ENCODE results near the gene GRAP.
"Not testable (repeated sequence)": the region's sequence is repeated elsewhere in the genome, so short reads cannot be mapped to it uniquely, and the experiment has no call there.

Gene GRAP

DNA sequence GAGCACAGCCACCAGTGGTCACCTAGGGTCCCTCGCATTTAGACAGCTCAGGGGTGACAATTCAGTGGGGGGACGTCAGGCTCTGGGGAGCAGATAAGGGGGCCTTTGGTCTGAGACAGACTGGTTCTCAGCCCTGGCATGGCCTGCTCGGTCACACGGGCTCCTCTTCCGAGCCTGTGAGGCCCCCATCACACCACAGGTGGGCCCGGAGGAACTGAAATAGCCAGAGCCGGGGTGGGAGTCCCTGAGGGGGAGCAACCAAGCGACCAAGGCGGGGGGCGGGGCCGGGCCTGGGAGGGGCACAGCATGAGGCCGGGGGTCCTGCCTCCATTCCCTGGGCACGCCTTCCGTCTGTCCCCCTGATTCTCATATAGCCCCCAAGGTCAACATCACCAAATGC lies 4.4 kb downstream of the GRAP start:
- not testable (repeated sequence) for DNase-seq (ENCODE audit: low spot score)

DNA sequence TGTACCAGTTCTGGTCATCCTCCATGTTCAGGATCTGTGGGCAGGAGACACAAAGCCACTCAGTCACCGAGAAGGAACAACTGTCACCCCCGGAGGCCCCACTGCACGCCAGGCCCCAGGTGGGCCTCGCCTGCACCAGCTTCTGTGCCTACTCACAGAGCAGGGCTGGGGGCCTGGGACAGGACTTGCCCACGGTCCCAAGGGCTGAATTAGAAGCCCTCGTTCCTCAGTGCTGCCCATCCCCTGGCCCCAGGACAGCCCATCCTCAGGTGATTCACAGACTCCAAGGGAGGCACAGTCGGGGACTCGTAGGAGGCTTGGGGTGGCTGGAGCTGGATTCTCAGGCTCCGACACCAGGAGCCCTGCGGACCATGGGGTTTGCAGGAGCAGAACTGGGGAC lies 4.9 kb downstream of the GRAP start:
- not testable (repeated sequence) for DNase-seq (ENCODE audit: low spot score)

DNA sequence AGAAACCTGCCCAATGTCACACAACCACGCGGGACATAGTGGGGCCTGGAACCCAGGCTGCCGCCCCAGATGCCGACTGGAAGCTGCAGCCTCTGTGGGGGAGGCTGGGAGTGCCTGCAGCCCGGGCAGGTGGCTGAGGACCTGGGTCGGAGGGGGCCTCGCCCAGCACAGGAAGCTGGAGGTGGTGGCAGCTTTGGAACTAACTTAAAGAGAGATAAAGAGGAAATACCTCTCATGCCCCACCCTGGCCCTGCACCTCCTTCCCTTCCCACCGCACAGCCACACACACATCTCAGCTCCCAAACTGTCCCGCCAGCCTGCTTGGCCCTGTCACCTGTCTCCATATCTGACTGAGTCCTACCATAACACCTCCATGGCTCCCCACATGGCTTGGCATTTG lies 6.4 kb downstream of the GRAP start:
- not testable (repeated sequence) for DNase-seq (ENCODE audit: low spot score)

DNA sequence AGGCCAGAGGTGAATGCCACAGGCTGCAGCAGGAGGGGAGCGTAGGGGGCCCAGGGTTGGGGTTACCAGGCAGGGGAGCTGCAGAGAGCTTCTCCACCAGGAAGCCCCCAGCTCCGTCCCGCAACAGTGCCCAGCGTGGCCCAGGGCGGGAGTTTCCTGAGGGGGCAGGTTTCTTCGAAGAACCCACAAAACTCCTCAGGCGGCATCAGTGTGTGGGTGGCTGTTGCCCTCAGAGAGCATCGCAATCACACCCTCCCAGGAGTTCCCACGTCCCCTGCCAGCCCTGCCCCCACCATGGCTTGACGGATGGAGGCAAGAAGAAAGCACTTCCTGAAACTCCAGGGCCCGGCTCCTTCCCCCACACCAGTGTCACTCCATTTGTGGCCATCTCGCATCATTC lies 8.0 kb downstream of the GRAP start:
- DNase-seq (ENCODE audit: low spot score) = not testable (repeated sequence)

DNA sequence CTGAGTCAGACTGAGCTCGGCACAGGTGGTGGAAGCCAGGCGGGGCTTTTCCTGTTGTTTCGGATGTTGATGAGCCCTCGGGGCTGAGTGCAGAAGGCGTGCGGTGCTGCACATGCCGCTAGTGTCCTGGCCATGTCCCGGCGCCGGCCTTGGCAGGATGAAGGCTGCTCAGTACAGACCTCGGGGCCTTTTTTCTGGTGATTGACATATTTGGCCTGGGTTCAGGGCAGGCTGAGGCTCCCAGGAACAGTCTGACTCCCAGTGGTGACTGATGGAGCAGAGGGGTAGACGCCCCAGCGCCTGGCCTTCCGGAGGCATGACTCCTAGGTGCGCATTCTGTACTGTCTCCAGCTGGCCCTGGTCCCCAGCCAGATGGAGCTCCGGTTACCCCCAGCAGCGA lies 8.8 kb downstream of the GRAP start:
- not testable (repeated sequence) for DNase-seq (ENCODE audit: low spot score)

DNA sequence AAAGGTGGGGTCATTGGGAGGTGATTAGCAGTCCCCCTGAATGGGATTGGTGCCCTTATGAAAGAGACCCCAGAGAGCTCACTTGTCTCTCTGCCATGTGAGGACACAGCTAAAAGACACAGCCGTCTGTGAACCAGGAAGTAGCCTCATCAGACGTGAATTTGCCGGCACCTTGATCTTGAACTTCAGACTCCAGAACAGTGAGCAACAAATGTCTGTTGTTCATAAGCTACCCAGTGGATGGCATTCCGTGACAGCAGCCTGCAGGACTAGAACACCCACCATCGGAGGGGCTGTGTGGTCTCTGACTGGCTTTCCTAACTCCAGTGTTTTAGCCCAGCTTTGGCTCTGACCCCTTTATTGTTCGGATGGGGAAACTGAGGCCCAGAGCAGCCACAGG lies 9.2 kb downstream of the GRAP start:
- DNase-seq (ENCODE audit: low spot score) = not testable (repeated sequence)

DNA sequence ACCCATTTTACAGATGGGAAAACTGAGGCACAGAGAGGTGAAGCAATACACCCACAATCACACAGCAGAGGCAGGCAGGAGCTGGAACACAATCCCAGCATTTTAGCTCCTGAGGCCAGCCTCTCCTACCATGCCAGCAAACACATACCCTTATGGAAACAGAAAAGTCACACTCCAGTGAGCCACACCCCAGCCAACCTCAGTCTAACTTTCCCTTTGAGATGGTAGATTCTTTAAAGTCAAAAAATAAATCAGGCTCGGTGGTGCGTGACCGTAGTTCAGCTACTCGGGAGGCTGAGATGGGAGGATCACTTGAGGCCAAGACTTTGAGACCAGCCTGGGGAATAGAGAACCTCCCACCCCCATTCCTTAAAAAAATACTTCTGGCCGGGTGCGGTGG lies 10.6 kb downstream of the GRAP start:
- not testable (repeated sequence) for DNase-seq (ENCODE audit: low spot score)

DNA sequence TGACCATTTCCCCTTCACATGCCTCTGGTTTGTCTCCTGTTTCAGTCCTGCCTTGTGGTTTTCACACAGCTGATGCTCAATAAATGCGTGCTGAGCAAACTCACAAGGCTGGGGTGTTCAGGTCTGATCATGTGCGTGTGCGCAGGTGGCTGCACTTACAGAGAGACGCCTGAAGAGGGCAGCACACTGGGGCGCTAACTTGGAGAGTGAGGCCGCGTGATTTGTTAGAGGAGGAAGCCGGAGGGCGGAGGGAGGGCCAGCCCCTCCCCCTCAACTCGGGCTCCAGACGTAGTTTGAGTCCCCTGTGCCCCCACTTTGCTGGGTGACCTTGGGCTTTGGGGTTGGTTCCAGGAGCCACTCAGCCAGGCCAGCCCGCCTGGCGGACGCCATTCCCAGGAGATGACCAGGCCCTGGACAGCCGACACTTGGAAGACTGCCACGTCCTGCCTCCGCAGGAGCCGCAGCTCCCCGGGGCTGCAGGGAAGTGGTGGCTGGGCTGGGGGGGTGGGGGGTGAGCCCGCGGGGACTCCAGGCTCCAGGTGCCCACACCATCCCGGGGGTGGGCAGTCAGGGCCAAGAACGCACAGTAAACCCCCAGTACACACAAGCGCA lies 14.3 kb downstream of the GRAP start:
- not testable (repeated sequence) for DNase-seq (ENCODE audit: low spot score)

DNA sequence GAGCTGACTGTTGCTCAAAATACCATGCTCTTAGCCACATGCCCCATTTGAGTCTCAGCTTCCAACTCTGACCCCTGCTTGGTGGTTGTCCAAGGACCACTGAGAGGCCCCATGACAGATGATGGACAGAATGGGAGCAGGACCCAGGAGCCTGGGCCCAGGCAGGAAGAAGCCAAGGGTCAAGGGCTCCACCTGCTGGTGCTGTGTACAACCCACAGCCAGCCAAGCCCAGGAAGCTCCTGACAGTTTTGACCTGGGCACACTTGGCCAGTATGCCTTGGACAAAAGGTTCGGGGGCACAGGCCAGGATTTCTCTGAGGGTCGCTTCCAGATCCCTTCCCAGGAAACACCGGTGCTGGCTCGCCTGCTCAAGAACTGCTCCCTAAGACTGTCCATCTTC lies 15.0 kb downstream of the GRAP start:
- DNase-seq (ENCODE audit: low spot score) = not testable (repeated sequence)

DNA sequence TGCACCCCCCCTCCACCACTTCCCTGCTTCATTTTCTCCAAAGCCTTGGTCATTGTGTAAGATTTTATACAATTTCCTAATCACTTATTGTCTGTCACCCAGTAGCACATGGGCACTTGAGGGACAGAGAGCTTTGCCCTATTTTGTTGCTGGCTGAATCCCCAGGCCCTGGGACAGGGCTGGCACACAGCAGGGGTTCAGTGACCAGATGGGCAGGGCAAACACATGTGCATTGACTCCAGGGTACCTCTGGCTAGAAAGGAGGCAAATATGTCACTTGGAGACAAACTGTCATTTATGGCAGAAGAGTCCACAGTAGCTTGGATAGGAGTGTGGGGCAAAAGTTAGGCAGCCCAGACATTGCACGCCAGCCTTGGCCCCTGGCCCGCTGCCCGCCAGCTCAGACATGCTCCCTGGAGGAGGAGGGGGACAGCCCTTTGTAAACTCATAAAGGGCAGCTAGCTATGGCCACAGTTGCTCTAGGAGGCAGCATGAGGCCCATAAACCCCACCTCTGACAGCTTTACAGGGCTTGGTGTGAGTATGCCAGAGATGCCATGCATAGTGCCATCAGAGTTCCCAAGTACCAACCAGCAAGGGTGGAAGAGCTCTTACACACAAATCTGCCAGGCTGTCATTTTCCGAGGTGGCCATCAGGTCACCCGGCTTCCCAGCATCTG lies 15.8 kb downstream of the GRAP start:
- DNase-seq (ENCODE audit: low spot score) = not testable (repeated sequence)

DNA sequence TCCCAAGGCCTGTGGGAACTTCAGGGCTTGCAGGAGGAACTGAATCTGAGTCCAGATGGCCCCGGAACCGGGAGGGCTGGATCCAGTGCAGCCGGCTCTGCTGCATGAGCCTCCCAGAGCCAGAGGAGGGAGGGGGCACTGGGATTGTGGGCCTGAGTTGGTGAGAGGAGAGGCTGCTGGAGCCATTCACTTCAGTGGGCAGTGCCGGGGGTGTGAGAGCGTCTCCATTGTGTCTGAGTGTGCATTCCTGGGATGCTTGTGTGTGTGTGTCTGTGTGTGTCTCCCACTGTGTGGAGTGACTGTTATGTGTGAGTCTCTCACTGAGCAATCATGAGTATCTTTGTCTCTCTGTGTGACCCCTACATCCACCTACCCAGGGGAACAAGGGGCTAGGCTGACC lies 17.0 kb downstream of the GRAP start:
- DNase-seq (ENCODE audit: low spot score) = not testable (repeated sequence)

DNA sequence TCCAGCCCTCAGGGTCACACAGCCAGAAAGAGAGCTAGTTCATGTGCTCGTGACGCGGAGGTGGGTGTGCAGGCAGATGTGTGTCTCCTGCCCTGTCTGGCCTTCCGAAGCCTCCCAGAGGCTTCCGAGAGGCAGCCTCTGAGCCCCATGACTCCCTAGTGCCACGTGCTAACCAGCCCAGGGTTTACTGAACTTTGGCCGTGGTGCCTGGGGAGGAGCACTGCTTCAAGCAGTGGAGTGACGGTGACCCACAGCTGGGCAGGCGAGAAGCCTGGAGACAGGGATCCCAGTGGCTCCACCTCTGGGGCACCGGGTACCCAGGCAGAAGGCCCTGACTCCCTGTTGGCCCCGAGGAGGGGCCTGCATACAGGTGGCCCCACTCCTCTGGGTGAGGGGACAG lies 18.1 kb downstream of the GRAP start:
- DNase-seq (ENCODE audit: low spot score) = not testable (repeated sequence)

DNA sequence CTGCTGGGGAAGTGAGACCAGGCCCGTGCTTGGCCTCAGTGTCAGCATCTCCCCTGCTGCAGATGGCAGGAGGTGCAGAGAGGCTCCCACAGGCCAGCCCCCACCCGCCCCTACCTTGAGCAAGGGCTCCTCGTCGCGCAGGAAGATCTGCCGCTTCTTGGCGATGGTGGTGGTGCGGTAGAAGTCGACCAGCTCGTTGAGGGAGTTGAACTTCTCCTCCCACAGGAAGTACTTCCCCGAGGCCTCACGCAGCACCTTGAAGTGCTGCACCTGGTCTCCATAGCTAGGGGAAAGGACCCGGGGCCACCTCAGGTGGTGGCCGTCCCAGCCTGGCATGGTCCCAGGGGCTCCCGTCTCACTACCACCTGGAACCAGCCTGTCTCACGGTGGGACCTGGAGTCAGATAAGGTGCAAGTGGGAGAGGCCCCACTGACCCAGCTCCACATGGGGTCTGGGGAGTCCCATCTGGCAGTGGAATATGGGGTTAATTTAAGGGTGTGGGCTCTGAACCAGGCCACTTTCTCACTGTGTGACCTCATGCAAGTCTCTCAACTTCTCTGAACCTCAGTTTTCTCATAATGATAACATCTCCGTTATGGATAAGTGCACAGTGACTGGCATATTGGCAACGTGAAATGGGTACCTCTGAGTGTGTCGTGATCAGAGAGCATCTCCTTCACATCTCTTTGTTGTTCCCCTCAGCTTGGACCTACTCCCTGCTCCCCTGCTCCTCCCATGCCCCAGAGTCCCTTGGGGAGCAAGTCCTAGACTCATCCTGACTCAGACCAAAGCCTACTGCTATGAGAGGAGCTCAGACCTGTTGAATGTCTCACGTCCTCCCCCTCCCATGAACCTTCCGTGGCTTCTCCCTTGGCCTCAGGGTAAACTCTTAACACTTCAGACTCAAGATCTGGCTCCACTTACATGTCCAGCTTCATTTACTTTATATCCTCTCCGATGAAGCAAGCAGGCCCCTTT lies 22.4 kb downstream of the GRAP start:
- no peak for DNase-seq (ENCODE audit: low spot score)

DNA sequence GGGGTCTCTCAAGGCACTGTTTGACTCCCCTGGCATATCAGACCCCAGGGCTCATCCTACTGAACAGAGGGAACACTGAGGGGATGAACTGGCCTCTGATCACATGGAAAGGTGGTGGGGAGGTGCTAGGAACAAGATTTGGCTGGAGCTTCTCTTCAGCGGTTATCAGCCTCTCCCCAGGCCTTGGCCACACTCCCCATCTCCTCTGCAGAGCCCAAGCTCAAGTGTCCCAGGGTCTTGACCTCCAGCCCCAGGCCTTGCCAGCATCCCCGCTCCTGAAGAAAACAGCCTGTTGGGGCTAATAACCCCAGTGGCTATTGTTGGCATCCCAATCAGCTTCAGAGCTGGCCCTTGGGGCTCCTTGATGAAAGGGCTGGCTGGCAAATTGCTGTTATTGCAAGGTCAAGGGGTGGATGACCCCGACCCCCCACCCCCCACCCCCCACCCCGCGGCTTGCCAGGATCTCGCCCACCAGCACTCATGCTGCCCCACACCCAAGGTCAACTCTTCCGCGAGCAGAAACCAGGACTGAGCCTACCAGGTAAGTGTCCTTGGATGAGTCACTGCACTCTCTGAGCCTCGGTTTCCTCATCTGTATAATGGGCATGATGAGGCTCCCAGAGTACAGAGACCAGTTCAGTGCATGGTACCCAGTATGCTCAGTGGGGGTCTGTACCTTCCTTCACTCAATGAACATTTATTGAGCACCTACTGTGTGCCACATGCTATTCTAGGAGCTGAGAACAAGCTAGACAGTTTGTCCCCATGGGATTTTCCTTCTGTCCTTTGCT lies 23.4 kb downstream of the GRAP start:
- no peak for DNase-seq (ENCODE audit: low spot score)

DNA sequence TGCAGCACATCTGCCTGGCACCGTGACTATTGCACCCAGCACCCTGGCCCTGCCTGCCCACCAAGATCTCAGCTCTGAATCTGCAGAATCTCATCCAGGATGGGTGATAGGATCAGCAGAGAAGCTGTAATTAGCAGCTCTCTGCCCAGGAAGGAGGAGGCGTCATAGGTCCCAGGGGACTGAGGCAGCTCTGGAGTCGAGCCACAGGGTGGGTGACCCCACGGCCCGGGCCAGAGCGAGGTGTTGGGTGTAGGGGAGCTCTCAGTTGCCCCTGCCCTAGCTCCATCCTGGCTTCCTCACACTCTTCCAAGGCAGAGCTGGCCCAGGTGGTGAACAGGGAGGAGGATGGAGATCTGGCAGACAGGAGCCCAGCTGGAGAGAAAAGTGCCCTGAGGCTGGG lies 24.0 kb downstream of the GRAP start:
- no peak for DNase-seq (ENCODE audit: low spot score)

DNA sequence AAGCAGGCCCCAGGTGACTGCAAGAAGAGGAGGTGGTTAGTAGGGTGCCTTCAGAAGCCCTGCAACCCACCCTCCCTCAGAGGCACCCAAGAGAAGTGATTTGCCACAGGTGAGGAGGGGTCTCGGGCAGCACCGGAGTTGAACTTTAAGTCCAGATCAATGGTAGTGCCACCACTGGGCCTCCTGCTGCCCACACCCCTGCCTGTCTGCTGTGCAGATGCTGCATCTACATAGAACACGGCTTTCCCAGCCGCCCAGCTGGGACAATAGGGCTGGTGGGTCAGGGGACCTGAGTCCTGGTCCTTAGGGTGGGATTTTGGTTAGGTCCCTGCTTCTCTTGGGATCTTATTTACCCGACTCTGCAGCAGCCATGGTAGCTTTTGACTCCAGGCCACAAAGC lies 24.6 kb downstream of the GRAP start:
- DNase-seq (ENCODE audit: low spot score) = no peak

DNA sequence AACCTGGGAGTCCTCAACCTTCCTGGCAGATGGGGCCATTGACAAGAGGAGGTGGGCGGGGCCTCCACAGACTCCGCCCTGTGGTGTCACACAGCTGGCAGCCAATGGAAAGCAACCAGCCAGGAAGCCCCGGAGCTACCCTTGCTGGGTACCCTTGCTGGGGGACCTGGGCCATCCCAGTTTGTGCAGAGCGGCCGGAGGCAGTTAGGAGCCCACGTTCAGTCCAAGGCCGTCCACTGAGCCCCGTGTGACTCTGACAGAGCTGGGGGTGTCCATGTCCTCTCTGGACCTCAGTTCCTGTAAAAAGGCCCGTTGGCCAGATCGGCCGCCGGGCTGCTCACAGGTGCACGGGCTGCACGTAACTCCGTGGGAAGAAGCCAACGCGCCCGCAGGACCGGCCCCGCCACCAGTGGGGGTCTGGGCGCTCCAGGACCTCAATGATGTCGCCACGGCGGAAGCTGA lies 25.1 kb downstream of the GRAP start:
- DNase-seq (ENCODE audit: low spot score) = no peak

DNA sequence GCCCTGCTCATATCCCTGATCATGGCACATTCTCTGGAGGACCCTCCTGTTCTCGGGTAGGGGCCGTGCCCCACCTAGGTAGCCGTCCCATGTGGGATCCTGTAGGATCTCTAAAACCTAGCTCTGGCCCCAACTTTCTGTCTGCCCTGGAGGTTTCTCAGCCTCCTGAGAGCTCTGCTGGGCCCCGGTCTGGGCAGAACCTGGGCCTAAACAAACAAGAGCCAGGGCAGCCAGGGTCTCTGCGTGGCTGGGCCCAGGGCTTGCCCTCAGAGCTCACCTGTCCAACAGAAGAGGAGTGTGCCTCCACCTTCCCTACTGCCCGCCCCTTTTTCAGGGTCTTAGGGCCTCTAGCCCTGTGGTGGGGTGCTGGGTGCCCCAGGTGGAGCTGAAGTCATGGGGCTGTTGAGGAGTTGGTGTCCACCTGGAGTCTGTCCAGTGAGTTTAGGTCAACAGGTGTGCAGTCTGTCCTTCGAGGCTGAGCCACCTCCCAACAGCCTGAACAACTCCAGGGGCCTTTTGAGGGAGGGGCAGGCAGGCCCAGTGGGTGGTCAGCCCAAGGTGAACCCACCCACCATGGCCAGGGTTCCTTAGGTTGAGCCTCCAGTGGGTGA lies 25.6 kb downstream of the GRAP start:
- DNase-seq (ENCODE audit: low spot score) = not testable (repeated sequence)

DNA sequence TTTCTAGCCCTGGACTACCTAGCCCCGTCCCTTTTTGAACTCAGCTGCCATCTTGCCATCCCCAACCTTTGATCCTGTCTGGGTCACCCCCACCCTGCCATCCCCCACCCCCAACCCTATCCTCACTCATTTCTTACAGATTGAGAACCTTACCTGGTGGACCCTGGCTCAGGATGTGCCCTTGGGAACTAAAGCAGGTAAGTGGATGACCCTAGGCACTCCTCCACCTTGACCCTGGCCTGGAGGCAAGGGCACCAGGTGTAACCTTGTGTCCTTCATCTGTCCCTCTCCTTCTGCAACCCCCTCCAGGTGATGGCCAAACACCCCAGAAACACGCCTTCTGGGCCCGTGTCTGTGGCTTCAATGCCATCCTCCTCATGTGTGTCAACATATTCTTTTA lies 26.7 kb downstream of the GRAP start:
- no peak for DNase-seq (ENCODE audit: low spot score)

DNA sequence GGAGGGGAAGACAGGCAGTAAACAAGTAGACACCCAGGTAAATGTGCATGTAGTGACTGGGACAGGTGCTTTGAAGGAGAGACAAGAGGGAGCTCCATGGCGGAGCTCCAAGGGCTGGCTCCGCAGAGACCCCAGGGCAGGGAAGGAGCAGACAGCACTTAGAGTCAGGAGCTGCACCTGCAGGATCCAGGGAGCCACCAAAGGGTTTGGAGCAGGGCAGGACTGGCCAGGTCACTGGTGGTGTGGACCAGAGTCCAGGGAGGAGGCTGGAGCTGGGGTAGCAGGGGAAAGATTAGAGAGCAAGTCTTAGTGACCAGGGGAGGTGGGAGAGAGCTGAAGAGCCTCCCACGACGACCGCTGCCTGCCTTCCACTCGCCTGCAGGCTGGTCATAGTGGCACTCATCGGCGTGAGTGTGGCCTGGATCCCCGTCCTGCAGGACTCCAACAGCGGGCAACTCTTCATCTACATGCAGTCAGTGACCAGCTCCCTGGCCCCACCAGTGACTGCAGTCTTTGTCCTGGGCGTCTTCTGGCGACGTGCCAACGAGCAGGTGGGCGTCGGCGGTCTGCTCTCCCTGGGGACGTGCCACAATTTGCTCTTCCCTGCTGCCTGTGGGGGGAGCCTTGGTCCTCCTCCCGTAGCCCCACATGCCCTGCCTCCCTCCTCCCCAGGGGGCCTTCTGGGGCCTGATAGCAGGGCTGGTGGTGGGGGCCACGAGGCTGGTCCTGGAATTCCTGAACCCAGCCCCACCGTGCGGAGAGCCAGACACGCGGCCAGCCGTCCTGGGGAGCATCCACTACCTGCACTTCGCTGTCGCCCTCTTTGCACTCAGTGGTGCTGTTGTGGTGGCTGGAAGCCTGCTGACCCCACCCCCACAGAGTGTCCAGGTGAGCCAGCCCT lies 27.5 kb downstream of the GRAP start:
- no peak for DNase-seq (ENCODE audit: low spot score)

Data from D341Med (cell line).